Duodenal mucosa (tissue), 2 donors: ENCODE results near the gene PPM1H.

Source experiments
- H3K27ac ChIP-seq: one replicate; pipeline ENCODE4 v1.7.0; 2013; ENCODE audit warnings: low read depth, low read length
- H3K27me3 ChIP-seq, 2 donors: one replicate each; pipeline ENCODE4 v1.7.0; 2013; ENCODE audit warnings: low read length in 2 of 2, control low read depth in 1 of 2; ENCODE audit not compliant: insufficient read depth in 2 of 2, control insufficient read depth in 1 of 2
- H3K36me3 ChIP-seq, 2 donors: one replicate each; pipeline ENCODE4 v1.7.0; 2013; ENCODE audit warnings: low read length in 2 of 2, control low read depth in 1 of 2; ENCODE audit not compliant: insufficient read depth in 2 of 2, control insufficient read depth in 1 of 2
- H3K4me1 ChIP-seq, 2 donors: one replicate each; pipeline ENCODE4 v1.7.0; 2013; ENCODE audit warnings: low read length in 2 of 2, control low read depth in 1 of 2; ENCODE audit not compliant: insufficient read depth in 2 of 2, control insufficient read depth in 1 of 2
- H3K4me3 ChIP-seq, 2 donors: one replicate each; pipeline ENCODE4 v1.7.0; 2013; ENCODE audit warnings: low read length in 2 of 2, low read depth in 1 of 2
- H3K9ac ChIP-seq, 2 donors: one replicate each; pipeline ENCODE4 v1.7.0; 2013; ENCODE audit warnings: low read length in 2 of 2, low read depth in 1 of 2
- H3K9me3 ChIP-seq, 2 donors: one replicate each; pipeline ENCODE4 v1.7.0; 2013; ENCODE audit warnings: low read length in 2 of 2, control low read depth in 1 of 2; ENCODE audit not compliant: control insufficient read depth in 1 of 2

The PPM1H gene

GRCh38 chr12:62802984-62803383 is 132.0 kb downstream of the PPM1H start:
- Histone ChIP-seq H3K36me3 (no peaks in the 10 kb centered on the region), H3K9me3 (no peaks in the 10 kb centered on the region), H3K4me1 (no peaks in the 10 kb centered on the region), H3K27ac (no peak overlapping the region), H3K4me3 (no peak overlapping the region), H3K9ac (no peak overlapping the region), H3K27me3 (no peaks in the 10 kb centered on the region)

DNA sequence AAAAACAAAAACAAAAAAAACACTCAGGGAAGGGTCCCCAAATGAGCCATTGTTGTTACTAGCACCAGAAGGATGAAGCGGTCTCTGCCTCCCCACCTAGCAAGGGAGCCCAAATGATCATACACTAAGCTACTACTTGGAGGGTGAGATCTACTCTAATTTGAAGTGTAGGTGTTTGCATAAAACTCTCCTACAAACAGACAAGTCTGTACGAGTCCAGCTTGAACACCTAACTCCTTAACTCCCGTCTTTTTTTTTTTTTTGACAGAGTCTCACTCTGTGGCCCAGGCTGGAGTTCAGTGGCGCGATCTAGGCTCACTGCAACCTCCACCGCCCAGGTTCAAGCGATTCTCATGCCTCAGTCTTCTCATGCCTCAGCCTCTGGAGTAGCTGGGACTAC is 132.6 kb downstream of the PPM1H start:
- Histone ChIP-seq H3K36me3 (no peaks in the 10 kb centered on the region), H3K9ac (no peak overlapping the region), H3K4me1 (no peaks in the 10 kb centered on the region)

GRCh38 chr12:62801796-62802195 is 133.2 kb downstream of the PPM1H start:
- Histone ChIP-seq H3K27me3 (no peaks in the 10 kb centered on the region), H3K36me3 (no peaks in the 10 kb centered on the region), H3K27ac (no peak overlapping the region), H3K9ac (no peak overlapping the region), H3K4me3 (no peak overlapping the region), H3K4me1 (no peaks in the 10 kb centered on the region), H3K9me3 (no peaks in the 10 kb centered on the region)

More for the DNA sequence above, 132.6 kb downstream of the PPM1H start:
- no peaks in the 10 kb centered on the region for H3K27me3 ChIP-seq
- no peak overlapping the region for H3K4me3 ChIP-seq
- H3K9me3 ChIP-seq, result no peaks in the 10 kb centered on the region
- H3K27ac ChIP-seq, result no peak overlapping the region

DNA sequence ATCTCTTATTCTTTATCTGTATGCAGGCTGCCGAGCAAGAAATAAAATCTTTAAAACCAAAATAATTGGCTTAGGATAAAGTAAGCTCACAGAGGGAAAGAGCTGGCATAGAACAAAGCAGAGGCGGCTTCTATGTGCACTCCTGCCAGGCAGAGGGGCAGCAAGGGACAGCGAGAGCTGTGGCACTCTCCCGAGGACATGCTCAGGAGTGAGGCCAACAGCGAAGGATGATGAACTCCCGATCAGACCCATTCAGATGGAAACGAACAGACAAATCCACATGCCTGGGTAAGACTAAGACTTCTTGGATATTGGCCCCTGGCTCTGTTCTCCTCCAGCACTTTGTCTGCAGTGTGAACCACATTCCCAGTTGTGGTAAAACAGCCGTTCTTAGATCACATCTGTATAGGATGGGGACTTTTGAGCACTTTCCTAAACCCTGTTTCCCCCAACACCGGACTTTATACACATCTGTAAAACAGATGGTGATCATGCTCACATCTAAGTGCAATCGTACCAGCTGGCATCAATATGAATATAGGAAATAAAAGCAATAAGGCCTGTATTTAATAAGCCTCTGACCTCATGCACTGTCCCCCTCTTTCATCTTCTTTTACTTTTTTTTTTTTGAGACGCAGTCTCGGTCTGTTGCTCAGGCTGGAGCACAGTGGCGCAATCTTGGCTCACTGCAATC is 134.1 kb downstream of the PPM1H start:
- Histone ChIP-seq H3K4me3 (no peak overlapping the region), H3K4me1 (no peaks in the 10 kb centered on the region), H3K9me3 (no peaks in the 10 kb centered on the region), H3K27me3 (no peaks in the 10 kb centered on the region), H3K9ac (no peak overlapping the region), H3K36me3 (no peaks in the 10 kb centered on the region), H3K27ac (no peak overlapping the region)

GRCh38 chr12:62799766-62800406 is 135.1 kb downstream of the PPM1H start:
- Histone ChIP-seq H3K4me1 (no peaks in the 10 kb centered on the region), H3K36me3 (no peaks in the 10 kb centered on the region), H3K9me3 (no peaks in the 10 kb centered on the region), H3K27ac (no peak overlapping the region), H3K27me3 (no peaks in the 10 kb centered on the region), H3K9ac (no peak overlapping the region), H3K4me3 (no peak overlapping the region)

GRCh38 chr12:62799126-62799736 is 135.7 kb downstream of the PPM1H start:
- Histone ChIP-seq H3K27ac (no peak overlapping the region), H3K9ac (no peak overlapping the region), H3K36me3 (no peaks in the 10 kb centered on the region), H3K27me3 (no peaks in the 10 kb centered on the region), H3K4me3 (no peak overlapping the region), H3K4me1 (no peaks in the 10 kb centered on the region), H3K9me3 (no peaks in the 10 kb centered on the region)

- H3K27ac ChIP-seq, result no peak overlapping the region
- no peak overlapping the region for H3K4me3 ChIP-seq
- H3K27me3 ChIP-seq, result no peaks in the 10 kb centered on the region
- no peak overlapping the region for H3K9ac ChIP-seq
- no peaks in the 10 kb centered on the region for H3K9me3 ChIP-seq
- no peaks in the 10 kb centered on the region for H3K36me3 ChIP-seq
- H3K4me1 ChIP-seq, result peaks cover 0 to 3% of the 10 kb centered on the region in 2 donors
Measured at GRCh38 chr12:62794218-62794583, 140.7 kb downstream of the PPM1H start.

DNA sequence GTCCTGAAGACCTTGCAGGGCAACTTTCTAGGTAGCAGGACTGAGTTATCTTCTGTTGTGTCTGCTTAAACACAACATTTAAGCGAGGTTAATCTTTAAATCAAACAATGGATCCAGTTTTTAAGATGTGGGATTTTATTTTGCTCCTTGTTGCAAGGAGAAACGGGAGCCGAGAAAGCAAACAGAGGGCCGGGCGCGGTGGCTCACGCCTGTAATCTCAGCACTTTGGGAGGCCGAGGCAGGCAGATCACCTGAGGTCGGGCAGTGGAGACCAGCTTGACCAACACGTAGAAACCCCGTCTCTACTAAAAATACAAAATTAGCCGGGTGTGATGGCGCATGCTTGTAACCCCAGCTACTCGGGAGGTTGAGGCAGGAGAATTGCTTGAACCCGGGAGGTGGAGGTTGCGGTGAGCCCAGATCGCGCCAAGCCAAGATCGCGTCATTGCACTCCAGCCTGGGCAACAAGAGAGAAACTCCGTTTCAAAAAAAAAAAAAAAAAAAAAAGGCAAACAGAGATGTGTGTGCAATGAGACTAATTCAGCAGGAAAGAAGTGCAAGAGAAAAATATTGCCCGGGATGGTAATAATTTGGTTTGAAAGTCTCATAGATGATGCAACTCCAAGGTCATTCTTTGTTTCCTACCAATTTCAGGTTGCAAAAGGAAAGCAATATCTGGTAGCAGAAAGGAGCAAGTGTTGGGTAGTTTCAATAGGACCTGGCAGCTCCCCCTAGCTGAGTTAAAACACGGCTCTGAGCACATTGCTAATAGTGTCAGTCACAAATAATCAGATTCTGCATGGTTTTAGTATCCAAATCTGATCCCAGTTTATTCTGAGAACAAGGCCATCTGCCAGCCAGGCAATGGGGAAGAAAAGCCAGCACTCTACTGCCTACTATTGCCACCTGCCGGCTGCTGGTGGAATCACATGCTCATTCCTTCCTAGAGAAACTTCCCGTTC is 141.4 kb downstream of the PPM1H start:
- Histone ChIP-seq H3K9me3 (no peaks in the 10 kb centered on the region), H3K4me3 (no peak overlapping the region), H3K36me3 (no peaks in the 10 kb centered on the region), H3K27ac (no peak overlapping the region), H3K9ac (no peak overlapping the region), H3K4me1 (peaks cover 0 to 3% of the 10 kb centered on the region in 2 donors), H3K27me3 (no peaks in the 10 kb centered on the region)

- Histone ChIP-seq H3K36me3 (no peaks in the 10 kb centered on the region), H3K9ac (no peak overlapping the region), H3K4me3 (no peak overlapping the region), H3K27ac (no peak overlapping the region), H3K27me3 (no peaks in the 10 kb centered on the region), H3K9me3 (no peaks in the 10 kb centered on the region), H3K4me1 (peaks cover 0 to 3% of the 10 kb centered on the region in 2 donors)
Measured at GRCh38 chr12:62792236-62792870, 142.6 kb downstream of the PPM1H start.
